Panc1 (cell line): Measurements from ENCODE around the gene MAN2A2. TPM values are rescaled to one million over a fixed set of nuclear protein-coding genes. Genes with fewer than 3 reads are reported as not detected.

Source experiments
- ATAC-seq: fragments of 200-7000 bp; cut with Tn5 transposase; 2 replicates; pipeline ENCODE4 v1.9.1; 2020; ENCODE audit warnings: mild to moderate bottlenecking, moderate library complexity
- BruUV-seq: library from RNA; stranded (reverse); fragments of 400-500 nt; replicated peaks from 2 replicates; lab custom pipeline; 2021; lab: Mats Ljungman, UMichigan
- CTCF ChIA-PET: fragments of 300-600 bp; sonication (Branson Sonifier 250); formaldehyde crosslinking; loops from one replicate; lab custom pipeline; 2022; ENCODE audit warnings: antibody characterized with exemption; lab: Charles Lee
- POLR2A ChIA-PET: fragments of 300-600 bp; sonication (Branson Sonifier 250); formaldehyde crosslinking; loops from one replicate; lab custom pipeline; 2022; ENCODE audit warnings: antibody characterized with exemption; lab: Charles Lee
- DNase-seq: peaks from one replicate; pipeline ENCODE4 v3.0.0-alpha.2; 2010; ENCODE audit warnings: low read depth, low spot score
- H3K27ac ChIP-seq: 2 replicates; pipeline ENCODE4 v1.5.1; 2011; ENCODE audit warnings: mild to moderate bottlenecking, low read length, inconsistent platforms
- H3K27me3 ChIP-seq: fragments of 200-500 bp; sonication (Bioruptor generic); 2 replicates; pipeline ENCODE4 v1.6.0; 2014; ENCODE audit warnings: low read length, inconsistent platforms; ENCODE audit not compliant: control insufficient read depth, insufficient read depth
- H3K36me3 ChIP-seq: fragments of 200-500 bp; sonication (Bioruptor generic); 2 replicates; pipeline ENCODE4 v1.5.1; 2014; ENCODE audit warnings: inconsistent platforms, mild to moderate bottlenecking, low read length, moderate library complexity; ENCODE audit not compliant: control insufficient read depth, insufficient read depth
- H3K4me1 ChIP-seq: 2 replicates; pipeline ENCODE4 v1.5.1; 2011; ENCODE audit warnings: inconsistent platforms, mild to moderate bottlenecking, low read length, moderate library complexity; ENCODE audit not compliant: control insufficient read depth, insufficient read depth
- H3K4me3 ChIP-seq, 2 experiments: 2 replicates each; pipeline ENCODE4 v1.5.1; 2011 to 2012; ENCODE audit warnings: low read depth in 2 of 2, low read length in 2 of 2, mild to moderate bottlenecking in 2 of 2, inconsistent platforms in 1 of 2, moderate library complexity in 1 of 2
- H3K9me3 ChIP-seq: fragments of 200-500 bp; sonication (Bioruptor generic); 2 replicates; pipeline ENCODE4 v1.5.1; 2014; ENCODE audit warnings: low read depth, mild to moderate bottlenecking, inconsistent platforms, low read length, moderate library complexity; ENCODE audit not compliant: control insufficient read depth, insufficient read depth
- POLR2AphosphoS5 ChIP-seq: IDR thresholded peaks from 2 replicates; pipeline ENCODE4 v1.6.1; 2012; ENCODE audit warnings: mild to moderate bottlenecking, low read depth, low read length, moderate library complexity
- SIN3A ChIP-seq: IDR thresholded peaks from 2 replicates; pipeline ENCODE4 v1.6.1; 2012; ENCODE audit warnings: low read depth, mild to moderate bottlenecking, low read length, moderate library complexity, borderline replicate concordance; ENCODE audit not compliant: insufficient read depth
- TCF7L2 ChIP-seq: IDR thresholded peaks from 2 replicates; pipeline ENCODE4 v1.6.1; 2011; ENCODE audit warnings: mild to moderate bottlenecking, low read depth, low read length, inconsistent platforms
- in situ Hi-C: cut with HindIII; loops from 2 replicates; pipeline ENCODE4 v1.10.0; 2016; ENCODE audit warnings: low sequenced_read_pairs, low pct_unique_long_range_greater_than_20kb
- intact Hi-C: fragments of 100-400 bp; cut with micrococcal nuclease; formaldehyde crosslinking; loops from one replicate; pipeline ENCODE4 v1.10.0; 2022; ENCODE audit not compliant: unreplicated experiment
- total RNA-seq: library from RNA; stranded (reverse); gene quantifications from one replicate; pipeline ENCODE4 v1.2.1, GENCODE V29; 2021; ENCODE audit not compliant: unreplicated experiment
- TF ChIP-seq, protein P1 (sequence below): fragments of 450-650 bp; IDR thresholded peaks from 2 replicates; pipeline ENCODE4 v1.5.1; 2017; ENCODE audit warnings: mild to moderate bottlenecking
- TF ChIP-seq, protein P2 (sequence below), 2 experiments: IDR thresholded peaks; 2 replicates each; pipeline ENCODE4 v1.6.1; 2011 to 2012; ENCODE audit warnings: low read depth in 2 of 2, control low read depth in 1 of 2, low read length in 1 of 2, mild to moderate bottlenecking in 1 of 2, moderate library complexity in 1 of 2; ENCODE audit not compliant: insufficient read depth in 1 of 2

MAN2A2 gene
- total RNA-seq, 1 experiment from 2014 or later = 77.2 TPM

DNA sequence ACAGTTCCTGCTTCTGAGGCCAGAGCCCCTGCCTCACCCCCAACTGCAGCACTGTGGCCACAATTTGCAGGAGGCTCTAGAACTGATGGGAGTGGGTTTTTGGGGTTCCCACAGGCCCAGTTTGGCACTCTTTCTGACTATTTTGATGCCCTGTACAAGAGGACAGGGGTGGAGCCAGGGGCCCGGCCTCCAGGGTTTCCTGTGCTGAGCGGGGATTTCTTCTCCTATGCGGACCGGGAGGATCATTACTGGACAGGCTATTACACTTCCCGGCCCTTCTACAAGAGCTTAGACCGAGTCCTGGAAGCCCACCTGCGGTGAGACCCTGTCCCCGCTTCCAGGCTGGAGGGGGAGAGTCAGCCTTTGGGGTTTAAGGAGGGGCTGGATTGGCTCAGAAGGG lies 6.9 kb downstream of the MAN2A2 start:
- Histone ChIP-seq H3K9me3 (no peaks in the 10 kb centered on the region), H3K27ac (no peak overlapping the region), H3K4me1 (no peaks in the 10 kb centered on the region), H3K27me3 (no peaks in the 10 kb centered on the region), H3K36me3 (peaks cover 10% of the 10 kb centered on the region; the same call in 1 of the 2 replicates), H3K4me3 (no peak overlapping the region)
- POLR2A ChIA-PET = interaction anchor here (0.5 kb wide), 1 partner anchor 195 kb away, joined by 3 read pairs; no protein-coding TSS in a partner anchor
- DNase-seq (no peak), ATAC-seq (no peak)
- CTCF ChIA-PET = no interaction called here
- no TSS peak for BruUV-seq
- TF ChIP-seq SIN3A (no peak), POLR2AphosphoS5 (no peak), TCF7L2 (no peak)
- TF ChIP-seq, protein P1, sequence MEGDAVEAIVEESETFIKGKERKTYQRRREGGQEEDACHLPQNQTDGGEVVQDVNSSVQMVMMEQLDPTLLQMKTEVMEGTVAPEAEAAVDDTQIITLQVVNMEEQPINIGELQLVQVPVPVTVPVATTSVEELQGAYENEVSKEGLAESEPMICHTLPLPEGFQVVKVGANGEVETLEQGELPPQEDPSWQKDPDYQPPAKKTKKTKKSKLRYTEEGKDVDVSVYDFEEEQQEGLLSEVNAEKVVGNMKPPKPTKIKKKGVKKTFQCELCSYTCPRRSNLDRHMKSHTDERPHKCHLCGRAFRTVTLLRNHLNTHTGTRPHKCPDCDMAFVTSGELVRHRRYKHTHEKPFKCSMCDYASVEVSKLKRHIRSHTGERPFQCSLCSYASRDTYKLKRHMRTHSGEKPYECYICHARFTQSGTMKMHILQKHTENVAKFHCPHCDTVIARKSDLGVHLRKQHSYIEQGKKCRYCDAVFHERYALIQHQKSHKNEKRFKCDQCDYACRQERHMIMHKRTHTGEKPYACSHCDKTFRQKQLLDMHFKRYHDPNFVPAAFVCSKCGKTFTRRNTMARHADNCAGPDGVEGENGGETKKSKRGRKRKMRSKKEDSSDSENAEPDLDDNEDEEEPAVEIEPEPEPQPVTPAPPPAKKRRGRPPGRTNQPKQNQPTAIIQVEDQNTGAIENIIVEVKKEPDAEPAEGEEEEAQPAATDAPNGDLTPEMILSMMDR = no peak
- TF ChIP-seq, protein P2, sequence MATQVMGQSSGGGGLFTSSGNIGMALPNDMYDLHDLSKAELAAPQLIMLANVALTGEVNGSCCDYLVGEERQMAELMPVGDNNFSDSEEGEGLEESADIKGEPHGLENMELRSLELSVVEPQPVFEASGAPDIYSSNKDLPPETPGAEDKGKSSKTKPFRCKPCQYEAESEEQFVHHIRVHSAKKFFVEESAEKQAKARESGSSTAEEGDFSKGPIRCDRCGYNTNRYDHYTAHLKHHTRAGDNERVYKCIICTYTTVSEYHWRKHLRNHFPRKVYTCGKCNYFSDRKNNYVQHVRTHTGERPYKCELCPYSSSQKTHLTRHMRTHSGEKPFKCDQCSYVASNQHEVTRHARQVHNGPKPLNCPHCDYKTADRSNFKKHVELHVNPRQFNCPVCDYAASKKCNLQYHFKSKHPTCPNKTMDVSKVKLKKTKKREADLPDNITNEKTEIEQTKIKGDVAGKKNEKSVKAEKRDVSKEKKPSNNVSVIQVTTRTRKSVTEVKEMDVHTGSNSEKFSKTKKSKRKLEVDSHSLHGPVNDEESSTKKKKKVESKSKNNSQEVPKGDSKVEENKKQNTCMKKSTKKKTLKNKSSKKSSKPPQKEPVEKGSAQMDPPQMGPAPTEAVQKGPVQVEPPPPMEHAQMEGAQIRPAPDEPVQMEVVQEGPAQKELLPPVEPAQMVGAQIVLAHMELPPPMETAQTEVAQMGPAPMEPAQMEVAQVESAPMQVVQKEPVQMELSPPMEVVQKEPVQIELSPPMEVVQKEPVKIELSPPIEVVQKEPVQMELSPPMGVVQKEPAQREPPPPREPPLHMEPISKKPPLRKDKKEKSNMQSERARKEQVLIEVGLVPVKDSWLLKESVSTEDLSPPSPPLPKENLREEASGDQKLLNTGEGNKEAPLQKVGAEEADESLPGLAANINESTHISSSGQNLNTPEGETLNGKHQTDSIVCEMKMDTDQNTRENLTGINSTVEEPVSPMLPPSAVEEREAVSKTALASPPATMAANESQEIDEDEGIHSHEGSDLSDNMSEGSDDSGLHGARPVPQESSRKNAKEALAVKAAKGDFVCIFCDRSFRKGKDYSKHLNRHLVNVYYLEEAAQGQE (IDR thresholded peaks at IDR 0.05; ENCODE audit: insufficient read depth in 1 of 2, low read depth in 2 of 2, low read length in 1 of 2) = no peak
- intact Hi-C loops = no loop called here
- in situ Hi-C loops = no loop called here

DNA sequence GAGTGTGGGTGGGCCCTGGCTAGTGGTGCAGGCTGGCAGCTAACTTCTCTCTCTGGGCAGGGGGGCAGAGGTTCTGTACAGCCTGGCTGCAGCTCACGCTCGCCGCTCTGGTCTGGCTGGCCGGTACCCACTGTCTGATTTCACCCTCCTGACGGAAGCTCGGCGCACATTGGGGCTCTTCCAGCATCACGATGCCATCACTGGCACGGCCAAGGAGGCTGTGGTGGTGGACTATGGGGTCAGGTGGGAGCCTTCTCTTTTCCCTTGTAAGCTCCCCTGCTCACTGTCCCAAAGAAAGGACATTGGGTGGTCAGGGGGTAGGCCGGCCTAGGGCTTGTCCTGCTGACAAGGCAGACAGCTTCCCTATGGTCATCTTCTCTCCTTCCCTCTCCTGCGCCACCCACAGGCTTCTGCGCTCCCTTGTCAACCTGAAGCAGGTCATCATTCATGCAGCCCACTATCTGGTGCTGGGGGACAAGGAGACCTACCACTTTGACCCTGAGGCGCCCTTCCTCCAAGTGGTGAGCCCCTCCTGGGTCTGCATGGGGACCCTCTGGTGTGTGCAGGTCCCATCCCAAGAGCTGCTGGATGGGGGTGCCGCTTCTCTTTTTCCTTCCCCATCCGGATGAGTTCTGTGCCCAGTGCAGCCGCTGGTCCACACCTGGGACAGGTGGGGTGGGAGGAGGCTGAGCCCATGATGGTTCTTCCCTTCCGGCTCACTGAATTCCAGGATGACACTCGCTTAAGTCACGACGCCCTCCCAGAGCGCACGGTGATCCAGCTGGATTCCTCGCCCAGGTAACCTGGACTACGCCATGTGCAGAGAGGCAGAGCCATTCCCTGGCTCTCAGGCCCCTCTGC lies 7.6 kb downstream of the MAN2A2 start:
- no TSS peak for BruUV-seq
- POLR2A ChIA-PET = no interaction called here
- H3K4me1 ChIP-seq = no peaks in the 10 kb centered on the region
- CTCF ChIA-PET = no interaction called here
- in situ Hi-C loops (no loop called here), intact Hi-C loops (no loop called here)
- H3K36me3 ChIP-seq = peaks cover 9% of the 10 kb centered on the region; the same call in 1 of the 2 replicates
- DNase-seq (no peak), ATAC-seq (no peak; the same call in 1 of the 2 replicates)
- no peaks in the 10 kb centered on the region for H3K9me3 ChIP-seq
- H3K4me3 ChIP-seq = no peak overlapping the region
- H3K27me3 ChIP-seq = no peaks in the 10 kb centered on the region
- no peak overlapping the region for H3K27ac ChIP-seq
- TF ChIP-seq, protein P2 (IDR thresholded peaks at IDR 0.05; ENCODE audit: insufficient read depth in 1 of 2, low read depth in 2 of 2, low read length in 1 of 2) = no peak
- TF ChIP-seq POLR2AphosphoS5 (no peak), SIN3A (no peak), TCF7L2 (no peak)
- TF ChIP-seq, protein P1 = no peak
